Measurements from ENCODE around the gene OPHN1.

GRCh38 chrX:68354879-68355628 is 78.2 kb downstream of the OPHN1 start:
- TF ChIP-seq CTCF (IDR thresholded peaks at IDR 0.05; ENCODE audit: poor library complexity) = no peak
- TF ChIP-seq EZH2 (IDR thresholded peaks at IDR 0.05; ENCODE audit: borderline replicate concordance) = no peak
- TF ChIP-seq EZH2phosphoT487 (IDR thresholded peaks at IDR 0.05; ENCODE audit: low read depth, severe bottlenecking, unreplicated experiment) = no peak

Data from hepatocyte (in vitro differentiated cells).